Activated T-cell treated with anti-CD3 and anti-CD28 coated beads, Interleukin-2, amount 50 U/mL, for 4 hours (primary cell): ENCODE results near the gene GPRASP3. TPM values are rescaled to one million over a fixed set of nuclear protein-coding genes. Genes with fewer than 3 reads are reported as not detected.
"Not testable (repeated sequence)": the region's sequence is repeated elsewhere in the genome, so short reads cannot be mapped to it uniquely, and the experiment has no call there.

Source experiments
- ATAC-seq, 2 donors: fragments of 200-7000 bp; cut with Tn5 transposase; one replicate each; pipeline ENCODE4 v1.10.0; 2021
- DNase-seq: peaks from one replicate; pipeline ENCODE4 v3.0.0-alpha.2; 2020
- H3K27me3 Mint-ChIP-seq: one replicate; pipeline ENCODE4 v1.8.0; 2021; ENCODE audit warnings: low read depth, mixed read lengths
- H3K36me3 Mint-ChIP-seq: one replicate; pipeline ENCODE4 v1.8.0; 2022; ENCODE audit warnings: mixed read lengths; ENCODE audit not compliant: insufficient read depth
- H3K4me1 Mint-ChIP-seq: one replicate; pipeline ENCODE4 v1.8.0; 2021; ENCODE audit warnings: low read depth, mixed read lengths
- H3K4me3 Mint-ChIP-seq: one replicate; pipeline ENCODE4 v1.8.0; 2021; ENCODE audit warnings: mild to moderate bottlenecking, moderate library complexity, mixed read lengths
- H3K9me3 Mint-ChIP-seq: one replicate; pipeline ENCODE4 v1.8.0; 2021; ENCODE audit warnings: mixed read lengths
- total RNA-seq, 3 donors: library from RNA; stranded (reverse); gene quantifications; one replicate each; pipeline ENCODE4 v1.2.1, GENCODE V29; 2021

GPRASP3 gene
- 1 to 10 TPM in 2 of 3 donors, under 1 TPM in 1; 0.87 to 1.8 (median 1.0) TPM for total RNA-seq

- Mint-ChIP-seq H3K9me3 (no peaks in the 10 kb centered on the region), H3K36me3 (no peaks in the 10 kb centered on the region), H3K4me3 (peak within 1 kb of the TSS; percentile 86)
Observed at GRCh38 chrX:102720237-102721168, at the start of gene GPRASP3. GPRASP3 (plus strand) TSS chrX:102720743; CDS start chrX:102748996, 28,253 bp downstream.

GRCh38 chrX:102672856-102673255, 47.7 kb upstream of the GPRASP3 start:
- H3K9me3 Mint-ChIP-seq = peaks cover 6% of the 10 kb centered on the region
- H3K4me3 Mint-ChIP-seq = no peak overlapping the region
- H3K36me3 Mint-ChIP-seq = peaks cover 15% of the 10 kb centered on the region
- no peaks in the 10 kb centered on the region for H3K27me3 Mint-ChIP-seq
- peaks cover 10% of the 10 kb centered on the region for H3K4me1 Mint-ChIP-seq
- no peak for ATAC-seq
- DNase-seq = no peak

More at GRCh38 chrX:102720237-102721168, at the start of gene GPRASP3:
- DNase-seq (peak; percentile 53), ATAC-seq (peak; percentile 96 to 99)
- Mint-ChIP-seq H3K4me1 (peaks cover 8% of the 10 kb centered on the region), H3K27me3 (no peaks in the 10 kb centered on the region)

GRCh38 chrX:102677479-102677878, 43.1 kb upstream of the GPRASP3 start:
- not testable (repeated sequence) for ATAC-seq, DNase-seq, H3K9me3 Mint-ChIP-seq, H3K27me3 Mint-ChIP-seq, H3K4me1 Mint-ChIP-seq, H3K4me3 Mint-ChIP-seq
- peaks cover 14% of the 10 kb centered on the region for H3K36me3 Mint-ChIP-seq

GRCh38 chrX:102684772-102685520, 35.6 kb upstream of the GPRASP3 start:
- Mint-ChIP-seq H3K4me3 (no peak overlapping the region), H3K9me3 (peaks cover 6% of the 10 kb centered on the region), H3K4me1 (peaks cover 6% of the 10 kb centered on the region), H3K27me3 (no peaks in the 10 kb centered on the region), H3K36me3 (peaks cover 14% of the 10 kb centered on the region)
- ATAC-seq (no peak), DNase-seq (no peak)

- peaks cover 8% of the 10 kb centered on the region for H3K36me3 Mint-ChIP-seq
- DNase-seq = no peak
- H3K27me3 Mint-ChIP-seq = no peaks in the 10 kb centered on the region
- no peak for ATAC-seq
- H3K9me3 Mint-ChIP-seq = no peaks in the 10 kb centered on the region
- H3K4me3 Mint-ChIP-seq = no peak overlapping the region
- no peaks in the 10 kb centered on the region for H3K4me1 Mint-ChIP-seq
Observed at GRCh38 chrX:102694749-102695148, 25.8 kb upstream of the GPRASP3 start.

- no peaks in the 10 kb centered on the region for H3K9me3 Mint-ChIP-seq
- ATAC-seq (no peak), DNase-seq (no peak)
- no peak overlapping the region for H3K4me3 Mint-ChIP-seq
- peaks cover 8% of the 10 kb centered on the region for H3K36me3 Mint-ChIP-seq
- no peaks in the 10 kb centered on the region for H3K4me1 Mint-ChIP-seq
- no peaks in the 10 kb centered on the region for H3K27me3 Mint-ChIP-seq
Observed at GRCh38 chrX:102696306-102696705, 24.2 kb upstream of the GPRASP3 start.

GRCh38 chrX:102697494-102697893, 23.0 kb upstream of the GPRASP3 start:
- no peak for ATAC-seq
- H3K4me3 Mint-ChIP-seq = no peak overlapping the region
- H3K27me3 Mint-ChIP-seq = no peaks in the 10 kb centered on the region
- H3K36me3 Mint-ChIP-seq = peaks cover 8% of the 10 kb centered on the region
- H3K4me1 Mint-ChIP-seq = no peaks in the 10 kb centered on the region
- peaks cover 3% of the 10 kb centered on the region for H3K9me3 Mint-ChIP-seq
- DNase-seq = no peak

GRCh38 chrX:102708900-102709299, 11.6 kb upstream of the GPRASP3 start:
- Mint-ChIP-seq H3K36me3 (no peaks in the 10 kb centered on the region), H3K27me3 (peaks cover 18% of the 10 kb centered on the region), H3K4me3 (no peak overlapping the region), H3K4me1 (peaks cover 24% of the 10 kb centered on the region), H3K9me3 (no peaks in the 10 kb centered on the region)
- DNase-seq (no peak), ATAC-seq (no peak)

- H3K9me3 Mint-ChIP-seq = no peaks in the 10 kb centered on the region
- ATAC-seq = peak in 1 of 2 donors; percentile 19
Observed at GRCh38 chrX:102711872-102712215, 8.7 kb upstream of the GPRASP3 start.

GRCh38 chrX:102712216-102712966, 8.2 kb upstream of the GPRASP3 start, which contains the start of gene GPRASP2:
GPRASP2 (plus strand) TSS chrX:102712448; CDS start chrX:102714870, 2,422 bp downstream.
- H3K9me3 Mint-ChIP-seq = no peaks in the 10 kb centered on the region
- DNase-seq = no peak
- peaks cover 24% of the 10 kb centered on the region for H3K4me1 Mint-ChIP-seq
- peaks cover 20% of the 10 kb centered on the region for H3K27me3 Mint-ChIP-seq
- peak within 1 kb of the TSS; percentile 79 for H3K4me3 Mint-ChIP-seq
- H3K36me3 Mint-ChIP-seq = no peaks in the 10 kb centered on the region
- ATAC-seq = peak; percentile 53 to 68

More at GRCh38 chrX:102711872-102712215, 8.7 kb upstream of the GPRASP3 start:
- Mint-ChIP-seq H3K36me3 (no peaks in the 10 kb centered on the region), H3K27me3 (peaks cover 20% of the 10 kb centered on the region), H3K4me3 (peak overlapping the region; percentile 79), H3K4me1 (peaks cover 24% of the 10 kb centered on the region)
- no peak for DNase-seq

- ATAC-seq = peak; percentile 19 to 47
- no peaks in the 10 kb centered on the region for H3K36me3 Mint-ChIP-seq
- H3K27me3 Mint-ChIP-seq = peaks cover 20% of the 10 kb centered on the region
- H3K4me1 Mint-ChIP-seq = peaks cover 24% of the 10 kb centered on the region
- H3K4me3 Mint-ChIP-seq = peak overlapping the region; percentile 77
- DNase-seq = no peak
- no peaks in the 10 kb centered on the region for H3K9me3 Mint-ChIP-seq
Observed at GRCh38 chrX:102712981-102713625, 7.4 kb upstream of the GPRASP3 start.

GRCh38 chrX:102714994-102715393, 5.5 kb upstream of the GPRASP3 start:
- peaks cover 19% of the 10 kb centered on the region for H3K27me3 Mint-ChIP-seq
- H3K4me3 Mint-ChIP-seq = no peak overlapping the region
- no peak for DNase-seq
- ATAC-seq = no peak
- H3K9me3 Mint-ChIP-seq = no peaks in the 10 kb centered on the region
- no peaks in the 10 kb centered on the region for H3K36me3 Mint-ChIP-seq
- peaks cover 10% of the 10 kb centered on the region for H3K4me1 Mint-ChIP-seq

- DNase-seq = no peak
- Mint-ChIP-seq H3K27me3 (peaks cover 13% of the 10 kb centered on the region), H3K9me3 (no peaks in the 10 kb centered on the region), H3K4me1 (peaks cover 19% of the 10 kb centered on the region), H3K4me3 (no peak overlapping the region), H3K36me3 (no peaks in the 10 kb centered on the region)
- ATAC-seq = no peak
Observed at GRCh38 chrX:102715967-102716366, 4.6 kb upstream of the GPRASP3 start.
